HFF-Myc (cell line): ENCODE data around the gene SIL1.

Source experiments
- DNase-seq: peaks from one replicate; pipeline ENCODE4 v3.0.0-alpha.2; 2011; ENCODE audit warnings: low read depth; ENCODE audit errors: extremely low read depth
- H3K4me3 ChIP-seq: replicated peaks from 2 replicates; pipeline ENCODE4 v1.5.1; 2011; ENCODE audit warnings: low read depth, mild to moderate bottlenecking, control low read depth, low read length
- CTCF ChIP-seq: IDR thresholded peaks from 2 replicates; pipeline ENCODE4 v1.5.1; 2012; ENCODE audit warnings: mild to moderate bottlenecking, low read depth, low read length, control low read depth; ENCODE audit errors: missing control alignments

SIL1 gene

GRCh38 chr5:138942861-138943260 is 255.3 kb downstream of the SIL1 start:
- DNase-seq: no peak
- no peak overlapping the region for H3K4me3 ChIP-seq
- no peak for TF ChIP-seq CTCF

GRCh38 chr5:138942066-138942465 is 256.1 kb downstream of the SIL1 start:
- H3K4me3 ChIP-seq: no peak overlapping the region
- no peak for TF ChIP-seq CTCF
- no peak for DNase-seq

- no peak overlapping the region for H3K4me3 ChIP-seq
- DNase-seq: no peak
- TF ChIP-seq CTCF: no peak
Measured at GRCh38 chr5:138938526-138938925, 259.6 kb downstream of the SIL1 start.

GRCh38 chr5:138937392-138938387 is 260.5 kb downstream of the SIL1 start:
- TF ChIP-seq CTCF: no peak
- DNase-seq: no peak
- no peak overlapping the region for H3K4me3 ChIP-seq

- no peak for DNase-seq
- H3K4me3 ChIP-seq: no peak overlapping the region
- no peak for TF ChIP-seq CTCF
Measured at GRCh38 chr5:138936968-138937345, 261.2 kb downstream of the SIL1 start.

- no peak for DNase-seq
- H3K4me3 ChIP-seq: no peak overlapping the region
- TF ChIP-seq CTCF: no peak
Measured at GRCh38 chr5:138936225-138936967, 261.8 kb downstream of the SIL1 start.
